HepG2 (cell line): ENCODE data around the gene ZNF488. TPM values are rescaled to one million over a fixed set of nuclear protein-coding genes. Genes with fewer than 3 reads are reported as not detected.

Experiments
- ATAC-seq: fragments of 200-7000 bp; cut with Tn5 transposase; 3 replicates; pipeline ENCODE4 v1.9.1; 2020; ENCODE audit warnings: mild to moderate bottlenecking, moderate library complexity
- BruUV-seq: library from RNA; stranded (reverse); fragments of 400-500 nt; replicated peaks from 2 replicates; lab custom pipeline; 2021; lab: Mats Ljungman, UMichigan
- CTCF ChIA-PET: fragments of 300-600 bp; formaldehyde crosslinking; extraction: SDS; loops from one replicate; lab custom pipeline; 2021; ENCODE audit warnings: low total read pairs, inconsistent platforms, low intra/inter-chr PET ratio; lab: Yijun Ruan, JAX
- POLR2A ChIA-PET: fragments of 350-600 bp; sonication (Branson Sonifier 250); formaldehyde crosslinking; loops from one replicate; lab custom pipeline; 2020; ENCODE audit warnings: antibody characterized with exemption, inconsistent platforms; lab: Yijun Ruan, JAX
- DNase-seq: peaks from one replicate; pipeline ENCODE4 v3.0.0-alpha.2; 2015; ENCODE audit warnings: low spot score
- FAIRE-seq: peaks from 3 replicates; lab custom pipeline; 2011; peaks lifted over from hg19 to GRCh38; lab: Jason Lieb, UNC
- H2AFZ ChIP-seq: one replicate; pipeline ENCODE4 v1.6.1; 2011; ENCODE audit warnings: low read length, inconsistent platforms
- H3K27ac ChIP-seq: fragments of 300-600 bp; 3 replicates; pipeline ENCODE4 v1.8.0; 2011; ENCODE audit warnings: mixed run types, mild to moderate bottlenecking, mixed read lengths, low read length, inconsistent platforms; ENCODE audit not compliant: insufficient read depth; ENCODE audit errors: extremely low read length
- H3K27me3 ChIP-seq, 2 experiments: fragments of 200-600 bp in 1 of 2; 2 replicates in 1 of 2; 3 replicates in 1 of 2; pipeline versions ENCODE4 v1.6.0 to v1.8.0; 2011; ENCODE audit warnings: low read length in 2 of 2, mild to moderate bottlenecking in 2 of 2, moderate library complexity in 2 of 2, inconsistent platforms in 1 of 2; ENCODE audit not compliant: insufficient read depth in 2 of 2, control insufficient read depth in 1 of 2
- H3K36me3 ChIP-seq, 2 experiments: fragments of 200-600 bp in 1 of 2; replicated peaks in 1 of 2; 2 replicates in 1 of 2; 3 replicates in 1 of 2; pipeline versions ENCODE4 v1.5.1 to v1.8.0; 2011; ENCODE audit warnings: low read length in 2 of 2, inconsistent platforms in 1 of 2; ENCODE audit not compliant: insufficient read depth in 2 of 2, control insufficient read depth in 1 of 2
- H3K4me1 ChIP-seq: 2 replicates; pipeline ENCODE4 v1.5.1; 2012; ENCODE audit warnings: low read length, inconsistent platforms; ENCODE audit not compliant: insufficient read depth
- H3K4me2 ChIP-seq: 2 replicates; pipeline ENCODE4 v1.6.0; 2011; ENCODE audit warnings: low read depth, low read length, inconsistent platforms
- H3K4me3 ChIP-seq, 3 experiments: fragments of 200-600 bp in 1 of 3; sonication (generic), shearing (Covaris generic) in 1 of 3; replicated peaks in 1 of 3; 2 replicates each; pipeline ENCODE4 v1.5.1; 2011 to 2016; ENCODE audit warnings: low read length in 3 of 3, inconsistent platforms in 2 of 3, low read depth in 2 of 3, mild to moderate bottlenecking in 2 of 3, control low read depth in 1 of 3, mixed read lengths in 1 of 3; ENCODE audit not compliant: insufficient read depth in 1 of 3
- H3K79me2 ChIP-seq: one replicate; pipeline ENCODE4 v1.6.1; 2011; ENCODE audit warnings: low read length, inconsistent platforms; ENCODE audit not compliant: insufficient read depth
- H3K9ac ChIP-seq: 2 replicates; pipeline ENCODE4 v1.6.0; 2011; ENCODE audit warnings: mild to moderate bottlenecking, low read depth, low read length, inconsistent platforms; ENCODE audit not compliant: insufficient read depth
- H3K9me3 ChIP-seq: 2 replicates; pipeline ENCODE4 v1.5.1; 2012; ENCODE audit warnings: mild to moderate bottlenecking, low read length
- H4K20me1 ChIP-seq: 2 replicates; pipeline ENCODE4 v1.6.0; 2011; ENCODE audit warnings: inconsistent platforms, mild to moderate bottlenecking, low read length, moderate library complexity; ENCODE audit not compliant: insufficient read depth
- ATM ChIP-seq: fragments of 450-650 bp; IDR thresholded peaks from 2 replicates; pipeline ENCODE4 v1.7.1; 2017; ENCODE audit warnings: mild to moderate bottlenecking, borderline replicate concordance
- ETV6 ChIP-seq: sonication (generic); formaldehyde crosslinking; conservative IDR thresholded peaks from 2 replicates; pipeline ENCODE4 v1.4.0; 2020; ENCODE audit warnings: missing genetic modification reagents
- HNRNPK ChIP-seq: fragments of 200-400 bp; formaldehyde crosslinking; IDR thresholded peaks from 2 replicates; pipeline ENCODE4 v1.6.1; 2018; ENCODE audit warnings: low read length, low read depth, moderate library complexity, mild to moderate bottlenecking; ENCODE audit not compliant: poor library complexity, severe bottlenecking
- JUNB ChIP-seq: sonication (generic); formaldehyde crosslinking; IDR thresholded peaks from 2 replicates; pipeline ENCODE4 v1.8.0; 2022; ENCODE audit warnings: missing genetic modification reagents, mild to moderate bottlenecking, borderline replicate concordance
- SP2 ChIP-seq: sonication (generic); formaldehyde crosslinking; IDR thresholded peaks from 2 replicates; pipeline ENCODE4 v1.5.1; 2020; ENCODE audit warnings: mild to moderate bottlenecking, missing genetic modification reagents
- ZBTB40 ChIP-seq, 2 experiments: fragments of 450-650 bp in 1 of 2; sonication (generic) in 1 of 2; formaldehyde crosslinking in 1 of 2; IDR thresholded peaks; 2 replicates each; pipeline versions ENCODE4 v1.6.1 to v1.8.0; 2016 to 2022; ENCODE audit warnings: antibody characterized with exemption in 1 of 2, mild to moderate bottlenecking in 1 of 2, missing genetic modification reagents in 1 of 2
- ZNF10 ChIP-seq: sonication (generic); formaldehyde crosslinking; IDR thresholded peaks from 2 replicates; pipeline ENCODE4 v1.4.0; 2020; ENCODE audit warnings: mild to moderate bottlenecking, low read depth, missing genetic modification reagents, borderline replicate concordance
- ZNF256 ChIP-seq: sonication (generic); formaldehyde crosslinking; conservative IDR thresholded peaks from 2 replicates; pipeline ENCODE4 v1.4.0; 2020; ENCODE audit warnings: missing genetic modification reagents
- ZSCAN22 ChIP-seq: sonication (generic); formaldehyde crosslinking; IDR thresholded peaks from 2 replicates; pipeline ENCODE4 v1.4.0; 2020; ENCODE audit warnings: mild to moderate bottlenecking, missing genetic modification reagents
- WGBS: methylation state at CpG from one replicate; pipeline ENCODE4 v1.1.6; 2017; ENCODE audit warnings: low lambda C conversion rate; 5-methylcytosine and 5-hydroxymethylcytosine counted together
- in situ Hi-C: cut with HindIII; loops from 2 replicates; pipeline ENCODE4 v1.10.0; 2017; ENCODE audit warnings: low pct_unique_long_range_greater_than_20kb; ENCODE audit not compliant: extremely low pct_ligation_motif_present
- intact Hi-C: fragments of 100-400 bp; cut with micrococcal nuclease; formaldehyde crosslinking; loops from one replicate; pipeline ENCODE4 v1.10.0; 2022; ENCODE audit not compliant: unreplicated experiment
- polyA plus RNA-seq, 8 experiments: library from polyadenylated mRNA; depleted of rRNA in 3 of 8; stranded (reverse) in 7 of 8; unstranded in 1 of 8; fragments of >200 nt; fragmentation: Illumina TruSeq in 4 of 8; extraction: Trizol in 4 of 8; gene quantifications; 2 replicates each; pipeline versions ENCODE4 v1.2.1 to v1.2.3, GENCODE V29; 2011 to 2016; ENCODE audit warnings: low read depth in 4 of 8, missing spikeins in 1 of 8, mixed read lengths in 1 of 8; ENCODE audit not compliant: insufficient read depth in 1 of 8
- total RNA-seq, 5 experiments: library from RNA; depleted of rRNA; stranded (reverse); fragments of >200 nt; fragmentation: Illumina TruSeq; extraction: Trizol; gene quantifications; 2 replicates each; pipeline ENCODE4 v1.2.3, GENCODE V29; 2016; ENCODE audit warnings: low read depth in 1 of 5
- TF ChIP-seq, protein P1 (sequence below): sonication (generic); formaldehyde crosslinking; IDR thresholded peaks from 2 replicates; pipeline ENCODE4; 2020; ENCODE audit warnings: missing genetic modification reagents, mild to moderate bottlenecking, borderline replicate concordance

ZNF488 gene
- total and polyA plus RNA-seq, 2 of the 13 experiments (the other 11 are each of a cell fraction or from before 2014, with no cell fraction given): 0.13 to 0.15 TPM

GRCh38 chr10:47378183-47378510, 5.9 kb downstream of the ZNF488 start (continued):
- TF ChIP-seq ZBTB40 (IDR thresholded peaks at IDR 0.05) (no peak), ZBTB40 (CRISPR knock-in tag; IDR thresholded peaks at IDR 0.05) (no peak)
- TF ChIP-seq, all 625 proteins: peak for 0

DNA sequence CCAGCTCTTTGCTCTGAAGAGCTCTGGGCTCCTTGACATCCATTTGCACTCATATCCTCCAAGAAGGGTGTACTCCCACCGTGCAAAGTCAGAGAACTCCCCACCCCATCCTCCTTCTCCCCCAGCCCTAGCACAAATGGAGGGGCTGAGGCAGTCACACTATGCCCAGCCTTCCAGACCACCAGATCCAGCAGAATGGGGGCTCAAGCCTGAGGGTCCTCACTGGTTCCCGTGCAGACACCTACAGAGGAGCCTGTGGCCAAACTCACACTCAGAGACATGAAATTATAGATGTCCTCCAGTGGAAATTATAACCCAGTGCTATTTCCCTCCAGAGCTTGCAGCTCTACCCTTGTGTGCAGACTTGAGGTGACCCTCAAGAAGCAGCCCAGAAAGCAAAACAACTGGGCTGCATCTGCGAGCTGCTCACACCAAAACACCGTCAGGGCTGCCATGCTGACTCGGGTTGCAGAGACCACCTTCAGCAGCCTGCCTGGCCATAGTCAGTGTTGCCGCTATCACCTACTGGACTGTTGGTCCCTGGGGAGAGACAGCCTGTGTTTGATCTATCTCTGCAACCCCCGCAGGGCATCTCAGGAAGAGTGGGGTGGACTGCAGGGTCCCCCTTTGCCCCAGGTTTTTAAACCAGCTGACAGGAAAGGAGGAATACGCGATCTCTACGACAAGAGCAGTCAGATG, 7.4 kb downstream of the ZNF488 start:
- no peaks in the 10 kb centered on the region for H4K20me1 ChIP-seq
- no peak for FAIRE-seq
- no peaks in the 10 kb centered on the region for H3K79me2 ChIP-seq
- in situ Hi-C loops (no loop called here), intact Hi-C loops (no loop called here)
- CTCF ChIA-PET: no interaction called here
- H3K36me3 ChIP-seq: no peaks in the 10 kb centered on the region
- no peaks in the 10 kb centered on the region for H3K9me3 ChIP-seq
- no peak for DNase-seq
- H3K9ac ChIP-seq: no peak overlapping the region
- H3K4me3 ChIP-seq: no peak overlapping the region
- WGBS: 67% methylated on average over 9 of the region's 10 CpGs
- peaks cover 3 to 5% of the 10 kb centered on the region in 2 experiments; a peak in 3 of 5 replicates for H3K27me3 ChIP-seq
- no peak for ATAC-seq
- POLR2A ChIA-PET: no interaction called here
- peaks cover 19% of the 10 kb centered on the region for H3K4me1 ChIP-seq
- no peak overlapping the region for H3K27ac ChIP-seq
- no peak overlapping the region for H2AFZ ChIP-seq
- H3K4me2 ChIP-seq: no peak overlapping the region
- BruUV-seq: no TSS peak
- TF ChIP-seq, protein P1, sequence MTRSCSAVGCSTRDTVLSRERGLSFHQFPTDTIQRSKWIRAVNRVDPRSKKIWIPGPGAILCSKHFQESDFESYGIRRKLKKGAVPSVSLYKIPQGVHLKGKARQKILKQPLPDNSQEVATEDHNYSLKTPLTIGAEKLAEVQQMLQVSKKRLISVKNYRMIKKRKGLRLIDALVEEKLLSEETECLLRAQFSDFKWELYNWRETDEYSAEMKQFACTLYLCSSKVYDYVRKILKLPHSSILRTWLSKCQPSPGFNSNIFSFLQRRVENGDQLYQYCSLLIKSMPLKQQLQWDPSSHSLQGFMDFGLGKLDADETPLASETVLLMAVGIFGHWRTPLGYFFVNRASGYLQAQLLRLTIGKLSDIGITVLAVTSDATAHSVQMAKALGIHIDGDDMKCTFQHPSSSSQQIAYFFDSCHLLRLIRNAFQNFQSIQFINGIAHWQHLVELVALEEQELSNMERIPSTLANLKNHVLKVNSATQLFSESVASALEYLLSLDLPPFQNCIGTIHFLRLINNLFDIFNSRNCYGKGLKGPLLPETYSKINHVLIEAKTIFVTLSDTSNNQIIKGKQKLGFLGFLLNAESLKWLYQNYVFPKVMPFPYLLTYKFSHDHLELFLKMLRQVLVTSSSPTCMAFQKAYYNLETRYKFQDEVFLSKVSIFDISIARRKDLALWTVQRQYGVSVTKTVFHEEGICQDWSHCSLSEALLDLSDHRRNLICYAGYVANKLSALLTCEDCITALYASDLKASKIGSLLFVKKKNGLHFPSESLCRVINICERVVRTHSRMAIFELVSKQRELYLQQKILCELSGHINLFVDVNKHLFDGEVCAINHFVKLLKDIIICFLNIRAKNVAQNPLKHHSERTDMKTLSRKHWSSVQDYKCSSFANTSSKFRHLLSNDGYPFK: no peak
- TF ChIP-seq HNRNPK: no peak
- no peak for TF ChIP-seq ATM
- TF ChIP-seq SP2 (CRISPR knock-in tag): no peak
- no peak for TF ChIP-seq ZNF10 (CRISPR knock-in tag)
- TF ChIP-seq ZNF256 (CRISPR knock-in tag): no peak
- no peak for TF ChIP-seq JUNB (CRISPR knock-in tag)
- TF ChIP-seq ZSCAN22 (CRISPR knock-in tag): no peak
- no peak for TF ChIP-seq ETV6 (CRISPR knock-in tag)
